HG03432 (cell line): Measurements from ENCODE around the gene ZNF619.
"Not testable (repeated sequence)": the region's sequence is repeated elsewhere in the genome, so short reads cannot be mapped to it uniquely, and the experiment has no call there.

ENCODE experiments used
- ATAC-seq: cut with Tn5 transposase; IDR thresholded peaks from one replicate; pipeline ENCODE4 v1.9.1; 2021; ENCODE audit warnings: mild to moderate bottlenecking, moderate library complexity; ENCODE audit not compliant: unreplicated experiment

The ZNF619 gene

DNA sequence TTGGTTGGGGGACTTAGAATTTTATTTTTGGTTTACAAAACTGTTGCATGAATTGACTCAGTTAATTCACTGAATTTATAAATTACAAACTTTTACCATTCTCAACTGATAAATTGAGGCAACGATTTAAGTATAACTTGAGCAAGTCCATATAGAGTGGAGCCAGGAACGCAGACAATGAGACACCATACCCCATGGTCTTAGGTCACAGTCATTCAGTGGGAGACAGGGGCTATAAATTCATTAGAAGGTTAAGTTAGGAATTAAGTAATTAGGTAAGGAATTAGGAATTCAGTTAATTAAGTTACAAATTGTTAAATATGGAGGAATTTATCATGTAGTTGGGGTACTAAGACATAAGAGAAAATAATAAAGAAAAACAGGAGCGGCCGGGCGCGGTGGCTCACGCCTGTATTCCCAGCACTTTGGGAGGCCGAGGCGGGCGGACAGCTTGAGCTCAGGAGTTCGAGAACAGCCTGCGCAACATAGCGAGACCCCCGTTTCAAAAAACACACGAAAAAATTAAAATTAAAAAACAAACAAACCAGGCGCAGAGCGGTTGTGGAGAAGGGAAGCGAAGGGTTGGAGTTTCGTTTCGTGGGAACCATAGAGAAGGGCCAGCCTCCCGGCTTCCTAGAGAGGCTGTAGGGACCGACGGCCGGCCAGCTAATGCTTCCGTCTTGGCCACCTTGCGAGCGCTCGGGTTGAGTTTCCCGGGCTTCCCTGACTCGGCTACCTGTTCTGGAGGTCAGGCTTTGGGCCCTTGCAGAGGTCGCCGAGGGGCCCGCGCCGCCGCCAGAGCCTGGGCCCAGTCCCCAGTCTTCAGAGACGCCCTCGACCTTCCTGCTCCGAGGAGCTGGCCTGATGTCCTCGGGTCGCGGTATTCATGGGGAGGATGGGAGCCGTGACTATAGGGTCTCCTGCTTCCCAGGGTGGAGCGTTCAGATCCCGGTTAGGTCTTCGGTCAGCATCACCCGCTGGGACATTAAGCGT, at the start of gene ZNF619:
ZNF619 (plus strand) TSS at position 645 of the 993 bp plus-strand sequence. CDS start 858 bp downstream, outside the sequence.
- peak; percentile 86 for ATAC-seq

DNA sequence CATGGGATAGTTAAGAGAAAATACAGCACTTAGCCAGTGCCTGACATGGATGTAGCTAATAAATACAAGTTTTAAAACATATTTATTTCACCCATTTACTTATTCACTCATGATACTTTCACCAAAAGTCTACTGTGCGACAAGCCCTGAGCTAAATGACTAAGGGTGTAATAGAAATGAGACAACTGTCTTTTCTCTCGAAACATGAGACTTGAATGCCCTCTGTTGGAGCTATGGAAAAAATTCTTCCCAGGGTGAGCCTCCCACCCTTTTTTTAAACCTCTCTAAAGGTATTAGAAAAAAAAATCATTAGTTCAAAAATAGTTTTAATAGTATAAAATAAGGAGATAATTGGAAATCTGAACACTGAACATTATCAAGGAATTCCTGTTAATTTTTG, 44.1 kb upstream of the ZNF619 start:
- no peak for ATAC-seq

DNA sequence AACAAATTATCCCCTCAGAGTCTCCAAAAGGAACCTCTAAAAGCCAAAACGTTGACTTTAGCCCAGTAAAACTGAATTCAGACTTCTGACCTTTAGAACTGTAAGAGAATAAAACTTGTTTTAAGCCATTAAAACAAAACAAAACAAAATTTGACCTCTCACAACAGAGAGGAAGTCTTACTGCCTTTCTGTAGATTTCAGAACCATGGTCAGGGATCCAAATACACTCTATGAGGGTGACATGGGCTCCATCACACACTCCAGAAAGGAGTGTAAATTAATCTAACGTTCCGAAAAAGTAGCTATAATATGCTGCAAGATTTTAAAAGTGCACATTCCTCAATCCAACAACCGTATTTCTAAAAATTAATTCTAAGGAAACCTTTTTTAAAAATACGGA, 39.0 kb upstream of the ZNF619 start:
- no peak for ATAC-seq

DNA sequence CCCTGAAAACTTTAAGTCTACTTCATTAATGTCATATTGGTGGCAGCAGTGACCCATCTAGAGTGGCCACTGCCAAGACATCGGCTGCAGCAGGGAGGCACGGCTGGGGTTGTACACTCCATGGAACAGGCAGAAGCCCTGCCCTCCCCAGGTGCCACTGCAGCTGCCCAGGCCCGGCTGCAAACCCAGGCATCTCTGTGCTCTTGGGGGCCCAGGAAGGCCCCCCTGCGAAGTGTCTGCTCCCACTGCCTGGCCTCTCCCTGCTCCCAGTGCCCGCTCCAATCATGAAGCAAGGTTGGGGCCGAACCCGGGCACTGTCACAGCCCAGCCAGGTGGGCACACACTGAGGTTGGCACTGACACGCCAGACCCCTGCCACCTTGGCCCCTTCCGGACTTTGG, 31.9 kb upstream of the ZNF619 start:
- no peak for ATAC-seq

- ATAC-seq: no peak
These were observed 31.0 kb upstream of the ZNF619 start for GRCh38 chr3:40445880-40446279.

GRCh38 chr3:40450438-40450837, 26.5 kb upstream of the ZNF619 start:
- no peak for ATAC-seq

DNA sequence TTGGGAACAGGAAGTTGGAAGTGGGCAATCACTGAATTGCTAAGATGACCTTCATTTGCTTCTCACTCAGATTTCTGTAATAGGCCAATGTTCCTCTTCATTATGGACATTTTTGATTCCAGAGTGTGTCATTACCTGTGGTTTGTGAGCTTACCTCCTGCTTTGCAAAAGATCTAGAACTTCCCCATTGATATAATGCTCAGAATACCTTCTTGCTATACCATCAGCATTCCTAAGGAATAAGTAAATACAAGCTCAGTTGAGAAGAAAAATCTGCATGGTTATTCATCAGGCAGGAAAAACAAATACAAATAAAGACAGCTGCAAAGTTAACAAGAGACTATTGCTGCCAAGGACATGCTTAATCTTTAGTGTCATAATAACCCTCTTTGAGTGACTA, 25.4 kb upstream of the ZNF619 start:
- no peak for ATAC-seq

- ATAC-seq: no peak
These were observed 24.9 kb upstream of the ZNF619 start for GRCh38 chr3:40452057-40452456.

GRCh38 chr3:40452562-40452875, 24.4 kb upstream of the ZNF619 start:
- no peak for ATAC-seq

GRCh38 chr3:40452876-40453730, 23.8 kb upstream of the ZNF619 start:
- peak; percentile 95 for ATAC-seq

DNA sequence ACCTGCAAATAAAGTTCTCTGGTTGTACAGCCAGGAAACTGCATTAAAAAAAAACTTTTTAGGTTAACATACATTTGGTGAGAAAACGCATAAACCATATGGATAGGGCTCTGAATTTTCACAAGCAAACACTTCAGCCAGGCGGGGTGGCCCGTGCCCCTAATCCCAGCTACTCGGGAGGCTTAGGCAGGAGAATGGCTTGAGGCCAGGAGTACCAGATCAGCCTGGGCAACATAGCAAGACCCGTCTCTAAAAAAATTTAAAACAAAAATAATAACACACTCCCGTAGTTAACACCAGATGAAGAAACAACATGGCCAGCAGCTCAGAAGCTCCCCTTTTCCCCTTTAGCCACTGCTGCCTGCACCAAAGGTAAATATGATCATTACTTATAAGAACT, 23.0 kb upstream of the ZNF619 start:
- no peak for ATAC-seq

DNA sequence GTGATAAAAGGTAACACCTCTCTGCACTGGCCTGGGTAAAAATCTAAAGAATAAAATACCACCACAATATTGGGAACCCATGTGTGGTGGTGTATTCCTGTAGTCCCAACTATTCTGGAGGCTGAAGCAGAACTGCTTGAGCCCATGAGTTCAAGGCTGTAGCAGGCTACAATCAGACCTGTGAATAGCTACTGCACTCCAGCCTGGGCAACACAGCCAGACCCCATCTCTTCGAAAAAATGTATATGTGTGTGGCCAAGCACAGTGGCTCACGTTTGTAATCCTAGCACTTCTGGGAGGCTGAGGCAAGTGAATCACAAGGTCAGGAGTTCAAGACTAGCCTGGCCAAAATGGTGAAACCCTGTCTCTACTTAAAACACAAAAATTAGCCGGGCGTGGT, 21.6 kb upstream of the ZNF619 start:
- no peak for ATAC-seq

GRCh38 chr3:40456279-40456939, 20.5 kb upstream of the ZNF619 start:
- no peak for ATAC-seq

- ATAC-seq: peak; percentile 66
These were observed 19.7 kb upstream of the ZNF619 start, which contains the start of gene RPL14 for GRCh38 chr3:40456940-40457823. Gene RPL14 (plus strand): TSS chr3:40457339. CDS start chr3:40457472, 133 bp downstream.

- no peak for ATAC-seq
These were observed 18.4 kb upstream of the ZNF619 start for GRCh38 chr3:40458473-40458872.

DNA sequence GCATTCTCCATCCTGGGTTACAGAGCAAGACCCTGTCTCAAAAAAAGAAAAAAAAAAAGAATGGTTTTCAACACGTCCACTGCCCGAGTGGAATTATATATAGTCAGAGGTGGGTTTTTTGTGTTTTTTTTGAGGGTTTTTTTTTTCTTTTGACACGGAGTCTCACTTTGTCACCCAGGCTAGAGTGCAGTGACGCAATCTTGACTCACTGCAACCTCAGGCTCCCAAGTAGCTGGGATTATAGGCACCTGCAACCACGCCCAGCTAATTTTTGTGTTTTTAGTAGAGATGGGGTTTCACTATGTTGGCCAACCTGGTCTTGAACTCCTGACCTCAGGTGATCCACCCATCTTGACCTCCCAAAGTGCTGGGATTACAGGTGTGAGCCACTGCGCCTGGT, 16.4 kb upstream of the ZNF619 start:
- not testable (repeated sequence) for ATAC-seq

GRCh38 chr3:40461161-40461560, 15.8 kb upstream of the ZNF619 start:
- ATAC-seq: no peak

DNA sequence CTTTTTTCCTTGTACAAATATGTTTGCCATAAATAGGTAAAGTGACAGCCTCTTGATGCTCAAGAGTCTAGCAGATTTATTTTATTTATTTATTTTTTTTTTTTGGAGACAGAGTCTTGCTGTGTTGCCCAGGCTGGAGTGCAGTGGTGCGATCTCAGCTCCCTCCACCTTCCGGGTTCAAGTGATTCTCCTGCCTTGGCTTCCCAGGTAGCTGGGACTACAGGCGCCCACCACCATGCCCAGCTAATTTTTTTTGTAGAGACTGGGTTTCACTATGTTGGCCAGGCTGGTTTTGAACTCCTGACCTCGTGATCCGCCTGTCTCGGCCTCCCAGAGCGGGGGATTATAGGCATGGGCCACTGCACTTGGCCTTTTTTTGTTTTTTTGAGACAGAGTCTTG, 14.1 kb upstream of the ZNF619 start:
- not testable (repeated sequence) for ATAC-seq

GRCh38 chr3:40463579-40463978, 13.3 kb upstream of the ZNF619 start:
- no peak for ATAC-seq
